Smooth muscle cell of the pulmonary artery (primary cell): ENCODE measurements around the gene CCDC174. TPM values are rescaled to one million over a fixed set of nuclear protein-coding genes. Genes with fewer than 3 reads are reported as not detected.

ENCODE experiments used
- total RNA-seq: library from RNA; depleted of rRNA; stranded (reverse); fragments of >200 nt; gene quantifications from 2 replicates; pipeline ENCODE4 v1.2.3, GENCODE V29; 2014

The CCDC174 gene
- 6.9 and 8.7 TPM in 2 replicates for total RNA-seq

DNA sequence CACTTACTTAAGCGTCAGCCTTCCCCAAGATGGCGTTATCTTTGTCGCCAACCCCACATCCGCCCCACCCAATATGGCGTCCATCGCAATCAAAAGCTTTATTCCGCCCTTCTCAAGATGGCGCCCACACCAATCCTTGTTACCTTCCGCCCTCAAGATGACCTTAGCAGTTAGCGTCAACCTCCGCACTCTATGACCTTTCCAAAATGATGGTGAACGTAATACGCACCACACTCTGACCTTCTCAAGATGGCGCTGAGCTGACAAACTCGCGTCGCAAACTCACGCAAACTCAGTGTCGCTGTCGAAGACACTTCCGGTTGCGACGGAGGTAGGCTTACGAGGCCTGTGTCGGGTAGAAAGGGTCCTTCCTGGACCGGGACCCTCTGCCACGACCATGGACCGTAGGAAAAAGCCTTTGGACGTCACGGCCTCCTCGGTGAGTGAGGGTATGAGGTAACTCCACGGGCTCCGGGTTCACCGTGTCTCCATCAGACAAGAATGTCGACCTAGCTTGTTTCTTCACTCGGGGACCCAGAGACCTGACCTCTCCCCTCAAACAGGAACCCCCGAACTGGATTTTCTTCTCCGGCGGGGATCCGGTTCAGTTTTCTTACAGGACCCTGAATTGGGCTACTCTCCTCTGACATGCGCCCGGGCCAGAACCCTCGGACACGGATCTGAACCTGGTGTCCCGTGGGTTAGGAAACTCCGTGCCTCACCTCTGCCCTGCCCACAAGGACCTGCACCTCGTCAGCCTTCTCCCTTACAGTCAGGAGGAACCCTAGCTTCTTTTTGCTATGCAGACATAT lies at the start of gene CCDC174:
Gene CCDC174 (plus strand): TSS at position 323 of the 812 bp plus-strand sequence. CDS start 75 bp downstream, at position 398.

DNA sequence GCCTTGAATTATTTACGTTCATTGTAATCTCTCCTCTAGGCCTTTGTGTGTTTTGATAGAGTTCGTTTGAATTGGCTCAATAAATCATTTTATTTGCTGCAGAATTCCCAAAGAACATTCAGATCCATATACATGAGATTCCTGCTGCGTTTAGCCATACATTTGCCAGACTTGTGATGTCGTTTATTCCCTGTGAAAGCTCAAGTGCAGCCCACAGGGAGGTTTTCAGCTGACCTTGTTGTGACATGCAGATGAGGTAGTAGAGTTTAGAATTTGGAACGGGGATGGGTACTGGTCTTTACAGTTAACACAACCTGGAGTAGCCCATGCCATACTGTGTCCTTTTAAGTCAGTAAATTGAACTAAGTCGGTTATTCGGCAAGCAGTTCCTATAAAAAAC lies 23.3 kb downstream of the CCDC174 start, which contains the start of gene C3orf20:
Gene C3orf20 (plus strand): TSS at position 301 of the 400 bp plus-strand sequence. CDS start 7,573 bp downstream, outside the sequence.

Other genes starting within 250 kb of the CCDC174 start
- gene SLC6A6, start 249.2 kb upstream of the CCDC174 start, total RNA-seq, result 20.4 and 55.4 TPM in 2 replicates
- 0.10 and 0.46 TPM in 2 replicates for gene GRIP2, start 111.4 kb upstream of the CCDC174 start, total RNA-seq
- gene C3orf20, start 23.4 kb downstream of the CCDC174 start, total RNA-seq, result under 0.01 and 0.07 TPM in 2 replicates
- 0.20 and 2.0 TPM in 2 replicates for gene FGD5, start 167.2 kb downstream of the CCDC174 start, total RNA-seq